CD4-positive, alpha-beta T cell (primary cell): Measurements from ENCODE around the gene DCP1B. TPM values are rescaled to one million over a fixed set of nuclear protein-coding genes. Genes with fewer than 3 reads are reported as not detected.

Experiments
- ATAC-seq: fragments of 200-7000 bp; cut with Tn5 transposase; one replicate; pipeline ENCODE4 v1.10.0; 2022; ENCODE audit warnings: mild to moderate bottlenecking; ENCODE audit not compliant: poor library complexity
- CTCF ChIA-PET: fragments of 350-600 bp; sonication (Branson Sonifier 250); formaldehyde crosslinking; loops from one replicate; lab custom pipeline; 2021; ENCODE audit warnings: antibody characterized with exemption, inconsistent platforms; lab: Charles Lee
- POLR2A ChIA-PET: fragments of 350-600 bp; sonication (Branson Sonifier 250); formaldehyde crosslinking; loops from one replicate; lab custom pipeline; 2021; ENCODE audit warnings: antibody characterized with exemption, inconsistent platforms; lab: Charles Lee
- DNase-seq, 14 experiments: peaks; one replicate each; pipeline ENCODE4 v3.0.0-alpha.2; 2013 to 2020; ENCODE audit warnings: mixed read lengths in 2 of 14
- H3K27ac ChIP-seq, 2 donors: one replicate each; pipeline versions ENCODE4 v1.5.1 to v1.7.0; 2013; ENCODE audit warnings: low read length in 2 of 2, low read depth in 1 of 2, mild to moderate bottlenecking in 1 of 2
- H3K27me3 ChIP-seq, 2 experiments: 1 replicate in 1 of 2; 2 replicates in 1 of 2; pipeline versions ENCODE4 v1.6.1 to v1.7.0; 2013; ENCODE audit warnings: low read length in 2 of 2, control low read depth in 1 of 2, mild to moderate bottlenecking in 1 of 2, moderate library complexity in 1 of 2; ENCODE audit not compliant: insufficient read depth in 2 of 2, control insufficient read depth in 1 of 2
- H3K36me3 ChIP-seq: one replicate; pipeline ENCODE4 v1.6.1; 2013; ENCODE audit warnings: low read length, control low read depth; ENCODE audit not compliant: insufficient read depth
- H3K4me1 ChIP-seq: one replicate; pipeline ENCODE4 v1.6.1; 2013; ENCODE audit warnings: low read length, control low read depth; ENCODE audit not compliant: insufficient read depth
- H3K4me3 ChIP-seq: one replicate; pipeline ENCODE4 v1.5.1; 2013; ENCODE audit warnings: mild to moderate bottlenecking, low read length, moderate library complexity
- H3K9me3 ChIP-seq, 2 experiments: 1 replicate in 1 of 2; 2 replicates in 1 of 2; pipeline versions ENCODE4 v1.6.1 to v1.7.0; 2013; ENCODE audit warnings: low read length in 2 of 2, mild to moderate bottlenecking in 2 of 2, control low read depth in 1 of 2, moderate library complexity in 1 of 2; ENCODE audit not compliant: control insufficient read depth in 1 of 2, insufficient read depth in 1 of 2
- H3K27ac Mint-ChIP-seq: one replicate; pipeline ENCODE4 v1.8.0; 2020; ENCODE audit warnings: mixed read lengths
- H3K27me3 Mint-ChIP-seq: one replicate; pipeline ENCODE4 v1.8.0; 2021; ENCODE audit warnings: mixed read lengths
- H3K36me3 Mint-ChIP-seq: one replicate; pipeline ENCODE4 v1.8.0; 2021; ENCODE audit warnings: low read depth, mixed read lengths
- H3K4me1 Mint-ChIP-seq: one replicate; pipeline ENCODE4 v1.8.0; 2021; ENCODE audit warnings: low read depth, mixed read lengths
- H3K4me3 Mint-ChIP-seq: one replicate; pipeline ENCODE4 v1.8.0; 2020; ENCODE audit warnings: mild to moderate bottlenecking, mixed read lengths
- H3K9me3 Mint-ChIP-seq: one replicate; pipeline ENCODE4 v1.8.0; 2020; ENCODE audit warnings: mixed read lengths
- CTCF ChIP-seq: fragments of 200-600 bp; IDR thresholded peaks from one replicate; pipeline ENCODE4 v1.8.0; 2022; ENCODE audit warnings: antibody characterized with exemption, mild to moderate bottlenecking
- intact Hi-C, 2 experiments: fragments of 100-400 bp; cut with DNase I in 1 of 2; cut with micrococcal nuclease in 1 of 2; formaldehyde crosslinking; loops; one replicate each; pipeline versions ENCODE4 v1.15.1 to v1.9.0; 2023 to 2025; cut with DNase I, micrococcal nuclease
- total RNA-seq, 174 experiments: library from RNA in 2 of 174; stranded (reverse) in 2 of 174; gene quantifications; one replicate each; pipeline ENCODE4 v1.2.3 and lab custom pipeline; 2021 to 2026

DCP1B gene
- total RNA-seq, 2 experiments from 2014 or later = 4.3 to 4.6 TPM

GRCh38 chr12:1927751-1928351, 76.4 kb downstream of the DCP1B start:
- no peak for DNase-seq
- Histone ChIP-seq H3K27me3 (no peaks in the 10 kb centered on the region), H3K4me1 (peaks cover 23% of the 10 kb centered on the region), H3K4me3 (no peak overlapping the region), H3K36me3 (no peaks in the 10 kb centered on the region), H3K9me3 (no peaks in the 10 kb centered on the region), H3K27ac (no peak overlapping the region)
- no peak for ATAC-seq
- Mint-ChIP-seq H3K4me3 (no peak overlapping the region), H3K9me3 (no peaks in the 10 kb centered on the region), H3K36me3 (no peaks in the 10 kb centered on the region), H3K4me1 (peaks cover 25% of the 10 kb centered on the region), H3K27ac (no peak overlapping the region), H3K27me3 (no peaks in the 10 kb centered on the region)
- POLR2A ChIA-PET = interaction anchor here (1.1 kb wide), 1 partner anchor 12 kb away, joined by 3 read pairs; no protein-coding TSS in a partner anchor
- no peak for TF ChIP-seq CTCF
- intact Hi-C loops = no loop called here
- CTCF ChIA-PET = no interaction called here

GRCh38 chr12:1927051-1927680, 77.1 kb downstream of the DCP1B start:
- Mint-ChIP-seq H3K27me3 (no peaks in the 10 kb centered on the region), H3K4me1 (peaks cover 23% of the 10 kb centered on the region), H3K4me3 (no peak overlapping the region), H3K36me3 (no peaks in the 10 kb centered on the region), H3K27ac (no peak overlapping the region), H3K9me3 (no peaks in the 10 kb centered on the region)
- Histone ChIP-seq H3K36me3 (no peaks in the 10 kb centered on the region), H3K9me3 (no peaks in the 10 kb centered on the region), H3K27ac (no peak overlapping the region), H3K27me3 (no peaks in the 10 kb centered on the region), H3K4me3 (no peak overlapping the region), H3K4me1 (peaks cover 28% of the 10 kb centered on the region)
- intact Hi-C loops = no loop called here
- ChIA-PET POLR2A (interaction anchor here (1.1 kb wide), 1 partner anchor 12 kb away, joined by 3 read pairs; no protein-coding TSS in a partner anchor), CTCF (no interaction called here)
- ATAC-seq = no peak
- no peak for DNase-seq
- no peak for TF ChIP-seq CTCF

GRCh38 chr12:1926251-1926657, 78.0 kb downstream of the DCP1B start:
- no peaks in the 10 kb centered on the region for H3K27me3 ChIP-seq
- no peak overlapping the region for H3K27ac ChIP-seq
- Mint-ChIP-seq H3K9me3 (no peaks in the 10 kb centered on the region), H3K4me1 (peaks cover 23% of the 10 kb centered on the region), H3K36me3 (no peaks in the 10 kb centered on the region), H3K27ac (no peak overlapping the region), H3K27me3 (peaks cover under 1% of the 10 kb centered on the region), H3K4me3 (no peak overlapping the region)
- DNase-seq = no peak
- peaks cover 33% of the 10 kb centered on the region for H3K4me1 ChIP-seq
- POLR2A ChIA-PET = no interaction called here
- no peak for ATAC-seq
- H3K36me3 ChIP-seq = no peaks in the 10 kb centered on the region
- CTCF ChIA-PET = no interaction called here
- no peaks in the 10 kb centered on the region for H3K9me3 ChIP-seq
- TF ChIP-seq CTCF = no peak
- H3K4me3 ChIP-seq = no peak overlapping the region
- intact Hi-C loops = no loop called here
